Measurements from ENCODE around the gene RFESD.

The RFESD gene

GRCh38 chr5:95646569-95647431 lies at the start of gene RFESD:
Gene RFESD, plus strand, starts transcription at chr5:95646777. Its CDS starts 5,495 bp downstream, at chr5:95652272.
- peak; percentile 99 for DNase-seq

- no peak for DNase-seq
These were observed 47.3 kb upstream of the RFESD start for GRCh38 chr5:95599252-95599651.

GRCh38 chr5:95600557-95600956 lies 46.0 kb upstream of the RFESD start:
- no peak for DNase-seq

GRCh38 chr5:95605786-95606185 lies 40.8 kb upstream of the RFESD start:
- DNase-seq, result no peak

GRCh38 chr5:95606419-95606818 lies 40.2 kb upstream of the RFESD start:
- no peak for DNase-seq

GRCh38 chr5:95609711-95610110 lies 36.9 kb upstream of the RFESD start:
- no peak for DNase-seq

GRCh38 chr5:95610546-95610945 lies 36.0 kb upstream of the RFESD start:
- DNase-seq, result no peak

- DNase-seq, result no peak
These were observed 35.2 kb upstream of the RFESD start for GRCh38 chr5:95611396-95611795.

GRCh38 chr5:95613514-95613913 lies 33.1 kb upstream of the RFESD start:
- no peak for DNase-seq

GRCh38 chr5:95615164-95615467 lies 31.5 kb upstream of the RFESD start:
- no peak for DNase-seq

- no peak for DNase-seq
These were observed 29.5 kb upstream of the RFESD start for GRCh38 chr5:95617057-95617456.

- peak; percentile 9 for DNase-seq
These were observed 27.5 kb upstream of the RFESD start for GRCh38 chr5:95619096-95619495.

- peak; percentile 9 for DNase-seq
These were observed 27.0 kb upstream of the RFESD start for GRCh38 chr5:95619514-95620029.

- DNase-seq, result peak; percentile 81
These were observed 26.3 kb upstream of the RFESD start, which contains the start of gene GPR150 for GRCh38 chr5:95620030-95620869. Gene GPR150, plus strand, starts transcription at chr5:95620087. Its CDS starts 189 bp downstream, at chr5:95620276.

- DNase-seq, result peak; percentile 70
These were observed 25.4 kb upstream of the RFESD start for GRCh38 chr5:95620870-95621838.

- DNase-seq, result peak; percentile 62
These were observed 24.5 kb upstream of the RFESD start for GRCh38 chr5:95621839-95622629.

- DNase-seq, result no peak
These were observed 22.9 kb upstream of the RFESD start for GRCh38 chr5:95623706-95624105.

GRCh38 chr5:95624368-95624767 lies 22.2 kb upstream of the RFESD start:
- DNase-seq, result no peak

GRCh38 chr5:95626701-95627100 lies 19.9 kb upstream of the RFESD start:
- no peak for DNase-seq

- no peak for DNase-seq
These were observed 18.4 kb upstream of the RFESD start for GRCh38 chr5:95627971-95628810.

GRCh38 chr5:95628933-95629332 lies 17.6 kb upstream of the RFESD start:
- DNase-seq, result no peak

All from hematopoietic multipotent progenitor cell treated with erythropoietin and hydrocortisone succinate and interleukin-3 and kit ligand, for 4 days (in vitro differentiated cells).